PFSK-1 (cell line): ENCODE measurements around the gene LRRC28.

Experiments used
- FOXP2 ChIP-seq: optimal IDR thresholded peaks from 2 replicates; pipeline ENCODE3; 2011; ENCODE audit warnings: borderline replicate concordance, control low read depth, inconsistent platforms; ENCODE audit not compliant: insufficient read depth; ENCODE audit errors: extremely low read length, extremely low read depth
- SIN3A ChIP-seq: IDR thresholded peaks from 2 replicates; pipeline ENCODE4 v1.6.1; 2012; ENCODE audit warnings: mild to moderate bottlenecking, low read length, moderate library complexity, borderline replicate concordance; ENCODE audit not compliant: insufficient read depth
- TF ChIP-seq, protein P1 (sequence below), 2 experiments: IDR thresholded peaks; 2 replicates each; pipeline versions ENCODE4 v1.6.1 to v1.8.0; 2011 to 2012; ENCODE audit warnings: low read depth in 2 of 2, low read length in 2 of 2, control low read depth in 1 of 2, inconsistent platforms in 1 of 2, mild to moderate bottlenecking in 1 of 2, moderate library complexity in 1 of 2; ENCODE audit not compliant: insufficient read depth in 1 of 2

DNA sequence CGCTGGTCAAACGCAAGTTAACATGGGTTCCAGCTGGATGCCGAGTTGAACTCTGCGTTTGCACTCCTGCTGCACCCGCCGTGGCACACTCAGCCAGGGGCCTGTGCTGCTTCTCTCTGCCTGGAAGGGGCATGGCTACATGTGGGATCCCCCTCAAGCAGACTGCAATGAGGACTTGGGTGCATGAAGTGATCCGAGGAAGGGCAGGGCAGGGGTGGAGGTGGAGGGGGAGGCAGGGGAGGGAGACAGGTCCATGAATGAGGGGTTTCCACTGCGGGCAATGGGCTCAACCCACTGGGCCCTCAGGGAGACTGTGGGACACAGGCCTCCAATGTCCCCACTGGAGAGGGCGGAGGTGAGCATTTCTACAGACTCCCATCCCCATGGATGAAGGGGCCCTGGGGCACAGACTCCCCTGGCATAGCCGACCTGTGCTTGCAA, 172.9 kb downstream of the LRRC28 start:
- TF ChIP-seq SIN3A (no peak), FOXP2 (no peak)
- TF ChIP-seq, protein P1, sequence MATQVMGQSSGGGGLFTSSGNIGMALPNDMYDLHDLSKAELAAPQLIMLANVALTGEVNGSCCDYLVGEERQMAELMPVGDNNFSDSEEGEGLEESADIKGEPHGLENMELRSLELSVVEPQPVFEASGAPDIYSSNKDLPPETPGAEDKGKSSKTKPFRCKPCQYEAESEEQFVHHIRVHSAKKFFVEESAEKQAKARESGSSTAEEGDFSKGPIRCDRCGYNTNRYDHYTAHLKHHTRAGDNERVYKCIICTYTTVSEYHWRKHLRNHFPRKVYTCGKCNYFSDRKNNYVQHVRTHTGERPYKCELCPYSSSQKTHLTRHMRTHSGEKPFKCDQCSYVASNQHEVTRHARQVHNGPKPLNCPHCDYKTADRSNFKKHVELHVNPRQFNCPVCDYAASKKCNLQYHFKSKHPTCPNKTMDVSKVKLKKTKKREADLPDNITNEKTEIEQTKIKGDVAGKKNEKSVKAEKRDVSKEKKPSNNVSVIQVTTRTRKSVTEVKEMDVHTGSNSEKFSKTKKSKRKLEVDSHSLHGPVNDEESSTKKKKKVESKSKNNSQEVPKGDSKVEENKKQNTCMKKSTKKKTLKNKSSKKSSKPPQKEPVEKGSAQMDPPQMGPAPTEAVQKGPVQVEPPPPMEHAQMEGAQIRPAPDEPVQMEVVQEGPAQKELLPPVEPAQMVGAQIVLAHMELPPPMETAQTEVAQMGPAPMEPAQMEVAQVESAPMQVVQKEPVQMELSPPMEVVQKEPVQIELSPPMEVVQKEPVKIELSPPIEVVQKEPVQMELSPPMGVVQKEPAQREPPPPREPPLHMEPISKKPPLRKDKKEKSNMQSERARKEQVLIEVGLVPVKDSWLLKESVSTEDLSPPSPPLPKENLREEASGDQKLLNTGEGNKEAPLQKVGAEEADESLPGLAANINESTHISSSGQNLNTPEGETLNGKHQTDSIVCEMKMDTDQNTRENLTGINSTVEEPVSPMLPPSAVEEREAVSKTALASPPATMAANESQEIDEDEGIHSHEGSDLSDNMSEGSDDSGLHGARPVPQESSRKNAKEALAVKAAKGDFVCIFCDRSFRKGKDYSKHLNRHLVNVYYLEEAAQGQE (IDR thresholded peaks at IDR 0.05; ENCODE audit: insufficient read depth in 1 of 2, low read depth in 2 of 2, low read length in 2 of 2) = no peak
